ENCODE results near the gene KANSL1L.

DNA sequence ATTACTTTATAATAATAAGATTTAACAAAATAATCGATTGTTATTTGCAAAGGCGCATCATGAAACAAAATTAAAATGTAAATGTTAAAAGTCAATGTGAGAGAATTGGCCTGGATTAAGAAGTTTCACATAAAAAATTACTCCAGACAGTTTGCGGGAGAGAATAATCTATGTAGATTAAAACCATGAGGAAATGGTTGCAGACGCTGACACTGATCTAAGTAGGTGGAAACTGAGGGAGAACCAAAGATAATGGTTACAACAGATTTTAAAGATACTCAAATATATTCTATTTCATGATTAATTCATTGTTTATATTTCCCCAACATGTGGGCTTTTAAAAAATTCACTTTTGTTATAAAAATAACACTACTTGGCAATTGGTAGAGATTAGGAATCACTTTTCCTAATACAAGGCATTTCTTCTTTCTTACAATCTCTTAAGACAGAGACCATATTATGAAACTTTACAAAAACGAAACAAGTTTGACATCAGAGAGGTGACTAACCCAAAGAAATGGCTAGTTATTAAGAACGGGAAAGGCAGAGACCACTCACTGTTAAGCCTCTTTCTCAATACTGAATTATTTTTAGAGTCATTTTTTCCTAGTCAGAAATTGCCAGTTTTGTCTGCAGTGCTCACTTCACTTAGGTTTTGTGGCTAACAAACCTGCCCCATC is 1.6 kb downstream of the KANSL1L start:
- TF ChIP-seq, protein P1, sequence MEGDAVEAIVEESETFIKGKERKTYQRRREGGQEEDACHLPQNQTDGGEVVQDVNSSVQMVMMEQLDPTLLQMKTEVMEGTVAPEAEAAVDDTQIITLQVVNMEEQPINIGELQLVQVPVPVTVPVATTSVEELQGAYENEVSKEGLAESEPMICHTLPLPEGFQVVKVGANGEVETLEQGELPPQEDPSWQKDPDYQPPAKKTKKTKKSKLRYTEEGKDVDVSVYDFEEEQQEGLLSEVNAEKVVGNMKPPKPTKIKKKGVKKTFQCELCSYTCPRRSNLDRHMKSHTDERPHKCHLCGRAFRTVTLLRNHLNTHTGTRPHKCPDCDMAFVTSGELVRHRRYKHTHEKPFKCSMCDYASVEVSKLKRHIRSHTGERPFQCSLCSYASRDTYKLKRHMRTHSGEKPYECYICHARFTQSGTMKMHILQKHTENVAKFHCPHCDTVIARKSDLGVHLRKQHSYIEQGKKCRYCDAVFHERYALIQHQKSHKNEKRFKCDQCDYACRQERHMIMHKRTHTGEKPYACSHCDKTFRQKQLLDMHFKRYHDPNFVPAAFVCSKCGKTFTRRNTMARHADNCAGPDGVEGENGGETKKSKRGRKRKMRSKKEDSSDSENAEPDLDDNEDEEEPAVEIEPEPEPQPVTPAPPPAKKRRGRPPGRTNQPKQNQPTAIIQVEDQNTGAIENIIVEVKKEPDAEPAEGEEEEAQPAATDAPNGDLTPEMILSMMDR (conservative IDR thresholded peaks at IDR 0.05 in 1 of 2, IDR thresholded peaks at IDR 0.05 in 1 of 2; ENCODE audit: low read depth in 1 of 2, low read length in 2 of 2), result no peak
- TF ChIP-seq EZH2 (IDR thresholded peaks at IDR 0.05; ENCODE audit: low read length, missing control alignments), result no peak

All from fibroblast of lung (primary cell).